Colonic mucosa (tissue), 4 donors: ENCODE data around the gene SUSD5. TPM values are rescaled to one million over a fixed set of nuclear protein-coding genes. Genes with fewer than 3 reads are reported as not detected.

ENCODE experiments used
- DNase-seq: peaks from one replicate; pipeline ENCODE4 v3.0.0-alpha.2; 2020
- H3K27ac ChIP-seq: fragments of 200-600 bp; one replicate; pipeline ENCODE4 v1.8.0; 2021
- H3K27me3 ChIP-seq: fragments of 200-600 bp; one replicate; pipeline ENCODE4 v1.8.0; 2021
- H3K36me3 ChIP-seq: fragments of 200-600 bp; one replicate; pipeline ENCODE4 v1.8.0; 2021
- H3K4me1 ChIP-seq: fragments of 200-600 bp; one replicate; pipeline ENCODE4 v1.8.0; 2021; ENCODE audit warnings: mild to moderate bottlenecking
- H3K4me3 ChIP-seq: fragments of 200-600 bp; one replicate; pipeline ENCODE4 v1.8.0; 2021
- H3K9ac ChIP-seq, 2 donors: one replicate each; pipeline ENCODE4 v1.7.0; 2013; ENCODE audit warnings: control low read depth in 2 of 2, low read depth in 2 of 2, low read length in 2 of 2
- H3K9me3 ChIP-seq: fragments of 200-600 bp; one replicate; pipeline ENCODE4 v1.8.0; 2021
- intact Hi-C: fragments of 100-400 bp; cut with DNase I; formaldehyde crosslinking; loops from one replicate; pipeline ENCODE4 v1.14.1; 2022
- total RNA-seq, 2 donors: library from RNA; stranded (reverse); fragmentation: NEBNext Ultra II Directional in 1 of 2; extraction: Animal tissue kit (Norgen Biotek cat#: 25700) in 1 of 2; gene quantifications; one replicate each; pipeline ENCODE4 v1.2.1, GENCODE V29; 2021
- TF ChIP-seq, protein P1 (sequence below): fragments of 200-600 bp; IDR thresholded peaks from one replicate; pipeline ENCODE4 v1.8.0; 2022; ENCODE audit warnings: antibody characterized with exemption, mild to moderate bottlenecking
- donor health status: healthy.
- donor health status: DM: no; HTN: no; CAD: no.
- donor health status: DM: no; HTN: no; CAD: no.

Gene SUSD5
- under 1 TPM; 0.17 to 0.35 TPM for total RNA-seq

DNA sequence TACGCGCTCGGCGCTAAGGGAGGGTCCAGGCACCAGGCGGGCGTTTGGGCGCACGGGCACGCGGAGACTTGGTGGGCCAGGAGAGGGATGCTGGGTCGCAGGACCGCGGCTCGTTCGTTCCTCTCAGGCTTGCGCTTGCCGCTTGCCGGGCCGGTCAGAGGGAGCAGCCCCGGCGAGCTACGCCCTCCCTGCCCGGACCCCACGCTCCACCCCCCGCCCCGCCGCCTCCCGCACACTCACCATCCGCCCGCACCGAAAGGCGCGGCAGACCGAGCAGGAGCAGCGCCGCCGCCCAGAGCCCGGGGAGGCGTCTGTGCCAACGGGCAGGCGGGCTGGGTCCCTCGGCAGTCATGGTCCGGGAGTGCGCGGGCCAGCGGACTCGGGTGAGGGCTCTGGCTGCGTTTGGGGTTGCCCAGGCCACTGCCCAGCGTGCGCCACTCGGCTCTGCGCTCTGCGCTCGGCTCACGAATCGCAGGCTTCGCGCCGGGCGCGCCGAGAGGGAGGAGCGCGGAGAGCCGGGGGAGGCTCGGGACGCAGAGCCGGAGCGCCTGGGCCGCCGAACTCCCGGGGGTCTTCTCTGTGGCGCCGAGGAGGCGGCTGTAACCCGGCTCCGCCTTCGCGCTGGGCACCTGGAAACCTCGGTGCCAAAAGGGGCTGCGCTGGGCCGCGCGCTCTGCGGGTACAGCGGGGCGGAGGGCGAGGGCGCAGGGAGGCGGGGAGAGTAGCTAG, at the start of gene SUSD5:
Gene SUSD5, minus strand, starts transcription at position 365 of the 729 bp plus-strand sequence. Its CDS starts 13 bp downstream, at position 352.
- Histone ChIP-seq H3K36me3 (no peaks in the 10 kb centered on the region), H3K4me1 (no peaks in the 10 kb centered on the region), H3K27ac (no peak within 1 kb of the TSS), H3K27me3 (peaks cover 24% of the 10 kb centered on the region), H3K9ac (no peak within 1 kb of the TSS), H3K9me3 (no peaks in the 10 kb centered on the region), H3K4me3 (no peak within 1 kb of the TSS)
- no peak for DNase-seq
- intact Hi-C loops: no loop called here
- TF ChIP-seq, protein P1, sequence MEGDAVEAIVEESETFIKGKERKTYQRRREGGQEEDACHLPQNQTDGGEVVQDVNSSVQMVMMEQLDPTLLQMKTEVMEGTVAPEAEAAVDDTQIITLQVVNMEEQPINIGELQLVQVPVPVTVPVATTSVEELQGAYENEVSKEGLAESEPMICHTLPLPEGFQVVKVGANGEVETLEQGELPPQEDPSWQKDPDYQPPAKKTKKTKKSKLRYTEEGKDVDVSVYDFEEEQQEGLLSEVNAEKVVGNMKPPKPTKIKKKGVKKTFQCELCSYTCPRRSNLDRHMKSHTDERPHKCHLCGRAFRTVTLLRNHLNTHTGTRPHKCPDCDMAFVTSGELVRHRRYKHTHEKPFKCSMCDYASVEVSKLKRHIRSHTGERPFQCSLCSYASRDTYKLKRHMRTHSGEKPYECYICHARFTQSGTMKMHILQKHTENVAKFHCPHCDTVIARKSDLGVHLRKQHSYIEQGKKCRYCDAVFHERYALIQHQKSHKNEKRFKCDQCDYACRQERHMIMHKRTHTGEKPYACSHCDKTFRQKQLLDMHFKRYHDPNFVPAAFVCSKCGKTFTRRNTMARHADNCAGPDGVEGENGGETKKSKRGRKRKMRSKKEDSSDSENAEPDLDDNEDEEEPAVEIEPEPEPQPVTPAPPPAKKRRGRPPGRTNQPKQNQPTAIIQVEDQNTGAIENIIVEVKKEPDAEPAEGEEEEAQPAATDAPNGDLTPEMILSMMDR: no peak

DNA sequence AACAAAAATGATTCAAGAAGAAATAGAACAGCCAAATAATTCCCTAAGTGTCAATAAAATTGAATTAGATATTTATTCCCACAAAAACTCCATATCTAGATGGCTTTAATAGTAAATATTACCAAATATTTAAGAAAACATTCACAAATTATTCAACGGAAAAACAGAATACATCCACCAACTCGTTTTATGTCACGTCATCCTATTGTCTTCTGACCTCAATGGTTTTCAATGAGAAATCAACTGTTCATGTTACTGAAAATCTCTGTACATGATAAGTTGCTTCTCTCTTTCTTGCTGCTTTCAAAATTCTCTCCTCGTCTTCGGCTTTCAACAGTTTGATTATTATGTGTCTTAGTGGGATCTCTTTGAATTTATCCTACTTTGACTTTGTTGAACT, 41.5 kb upstream of the SUSD5 start:
- Histone ChIP-seq H3K9me3 (no peaks in the 10 kb centered on the region), H3K4me1 (no peaks in the 10 kb centered on the region), H3K27me3 (no peaks in the 10 kb centered on the region), H3K36me3 (no peaks in the 10 kb centered on the region), H3K9ac (no peak overlapping the region), H3K4me3 (no peak overlapping the region), H3K27ac (no peak overlapping the region)
- TF ChIP-seq, protein P1: no peak
- no peak for DNase-seq
- intact Hi-C loops: no loop called here

DNA sequence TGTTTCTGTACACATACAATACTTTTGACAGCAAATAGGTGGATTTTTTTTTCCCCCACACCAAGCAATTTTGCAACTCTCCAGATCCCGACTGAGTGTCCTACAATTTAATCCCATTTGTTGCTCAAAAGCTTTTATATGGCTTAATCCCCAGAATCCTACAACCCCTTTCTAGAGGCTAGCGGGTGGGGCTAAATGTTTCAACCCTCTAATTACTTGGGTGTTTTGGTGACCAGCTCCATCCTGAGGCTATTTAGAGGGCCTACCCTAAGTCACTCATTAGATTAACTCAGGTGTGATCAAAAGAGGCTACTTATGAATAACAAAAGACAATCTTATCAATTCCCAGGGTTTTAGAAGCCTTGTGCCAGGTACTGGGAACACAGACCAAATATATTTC, 37.6 kb upstream of the SUSD5 start:
- Histone ChIP-seq H3K9ac (no peak overlapping the region), H3K36me3 (no peaks in the 10 kb centered on the region), H3K4me3 (no peak overlapping the region), H3K27ac (no peak overlapping the region), H3K4me1 (no peaks in the 10 kb centered on the region), H3K9me3 (no peaks in the 10 kb centered on the region), H3K27me3 (no peaks in the 10 kb centered on the region)
- TF ChIP-seq, protein P1: no peak
- DNase-seq: no peak
- intact Hi-C loops: no loop called here

GRCh38 chr3:33250712-33251111, 32.1 kb upstream of the SUSD5 start:
- Histone ChIP-seq H3K9ac (no peak overlapping the region), H3K4me1 (no peaks in the 10 kb centered on the region), H3K9me3 (no peaks in the 10 kb centered on the region), H3K27me3 (no peaks in the 10 kb centered on the region), H3K27ac (no peak overlapping the region), H3K36me3 (no peaks in the 10 kb centered on the region), H3K4me3 (no peak overlapping the region)
- intact Hi-C loops: no loop called here
- DNase-seq: no peak
- TF ChIP-seq, protein P1: no peak

DNA sequence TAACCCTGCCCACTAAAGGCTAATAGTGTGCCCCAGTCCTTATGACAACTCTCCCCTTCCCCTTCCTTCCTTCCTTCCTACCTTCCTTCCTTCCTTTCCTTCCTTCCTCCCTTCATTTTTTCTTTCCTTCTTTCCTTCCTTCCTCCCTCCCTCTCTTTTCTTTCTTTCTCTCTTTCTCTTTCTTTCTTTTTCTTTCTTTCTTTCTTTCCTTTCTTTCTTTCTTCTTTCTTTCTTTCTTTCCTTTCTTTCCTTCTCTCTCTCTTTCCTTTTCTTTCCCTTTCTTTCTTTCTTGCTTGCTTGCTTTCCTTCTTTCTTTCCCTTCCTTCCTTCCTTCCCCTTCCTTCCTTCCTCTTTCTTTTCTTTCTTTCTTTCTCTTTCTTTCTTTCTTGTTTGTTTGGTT, 28.2 kb upstream of the SUSD5 start:
- Histone ChIP-seq H3K9me3 (no peaks in the 10 kb centered on the region), H3K36me3 (no peaks in the 10 kb centered on the region), H3K9ac (no peak overlapping the region), H3K27me3 (no peaks in the 10 kb centered on the region), H3K4me1 (no peaks in the 10 kb centered on the region), H3K4me3 (no peak overlapping the region), H3K27ac (no peak overlapping the region)
- no peak for DNase-seq
- intact Hi-C loops: no loop called here
- TF ChIP-seq, protein P1: no peak
